Keratinocyte (primary cell): ENCODE measurements around the gene SLC7A11. TPM values are rescaled to one million over a fixed set of nuclear protein-coding genes. Genes with fewer than 3 reads are reported as not detected.

ENCODE experiments used
- DNase-seq: peaks from one replicate; pipeline ENCODE4 v3.0.0-alpha.2; 2011; ENCODE audit warnings: low read depth, missing footprints, low spot score
- FAIRE-seq: peaks from 2 replicates; lab custom pipeline; 2011; peaks lifted over from hg19 to GRCh38; lab: Jason Lieb, UNC
- H2AFZ ChIP-seq: 2 replicates; pipeline ENCODE4 v1.6.0; 2012; ENCODE audit warnings: low read length, control low read depth, inconsistent platforms; ENCODE audit not compliant: control insufficient read depth
- H3K27ac ChIP-seq: 2 replicates; pipeline ENCODE4 v1.5.1; 2011; ENCODE audit warnings: low read length; ENCODE audit not compliant: control insufficient read depth, insufficient read depth
- H3K27me3 ChIP-seq: 3 replicates; pipeline ENCODE4 v1.6.0; 2011; ENCODE audit warnings: low read length; ENCODE audit not compliant: control insufficient read depth, insufficient read depth; ENCODE audit errors: extremely low read depth
- H3K36me3 ChIP-seq, 2 experiments: 2 replicates in 1 of 2; 3 replicates in 1 of 2; pipeline ENCODE4 v1.5.1; 2011; ENCODE audit warnings: low read length in 2 of 2, mild to moderate bottlenecking in 1 of 2; ENCODE audit not compliant: control insufficient read depth in 2 of 2, insufficient read depth in 2 of 2; ENCODE audit errors: extremely low read depth in 1 of 2
- H3K4me1 ChIP-seq: 3 replicates; pipeline ENCODE4 v1.5.1; 2011; ENCODE audit warnings: low read length; ENCODE audit not compliant: control insufficient read depth, insufficient read depth; ENCODE audit errors: extremely low read depth
- H3K4me2 ChIP-seq: 3 replicates; pipeline ENCODE4 v1.6.0; 2011; ENCODE audit warnings: low read depth, low read length; ENCODE audit not compliant: control insufficient read depth, insufficient read depth; ENCODE audit errors: extremely low read depth
- H3K4me3 ChIP-seq, 3 experiments: fragments of 200-600 bp in 1 of 3; sonication (generic) in 1 of 3; 2 replicates in 2 of 3; 3 replicates in 1 of 3; pipeline ENCODE4 v1.5.1; 2011 to 2016; ENCODE audit warnings: low read length in 3 of 3, mild to moderate bottlenecking in 3 of 3, control low read depth in 2 of 3, inconsistent platforms in 1 of 3, low read depth in 1 of 3, mixed read lengths in 1 of 3, mixed run types in 1 of 3, moderate library complexity in 1 of 3; ENCODE audit not compliant: control insufficient read depth in 2 of 3, insufficient read depth in 2 of 3; ENCODE audit errors: extremely low read depth in 1 of 3
- H3K79me2 ChIP-seq: 2 replicates; pipeline ENCODE4 v1.6.0; 2012; ENCODE audit warnings: low read length; ENCODE audit not compliant: control insufficient read depth, insufficient read depth
- H3K9ac ChIP-seq: 3 replicates; pipeline ENCODE4 v1.6.0; 2011; ENCODE audit warnings: low read length; ENCODE audit not compliant: control insufficient read depth, insufficient read depth; ENCODE audit errors: extremely low read depth
- H3K9me1 ChIP-seq: 3 replicates; pipeline ENCODE4 v1.6.0; 2011; ENCODE audit warnings: low read length; ENCODE audit not compliant: control insufficient read depth, insufficient read depth; ENCODE audit errors: extremely low read depth
- H3K9me3 ChIP-seq: 2 replicates; pipeline ENCODE4 v1.5.1; 2012; ENCODE audit warnings: low read depth, low read length; ENCODE audit not compliant: control insufficient read depth
- H4K20me1 ChIP-seq: 3 replicates; pipeline ENCODE4 v1.6.0; 2011; ENCODE audit warnings: low read length; ENCODE audit not compliant: control insufficient read depth, insufficient read depth; ENCODE audit errors: extremely low read depth
- CTCF ChIP-seq, 3 experiments: IDR thresholded peaks in 1 of 3; conservative IDR thresholded peaks in 1 of 3; optimal IDR thresholded peaks in 1 of 3; 2 replicates in 2 of 3; 3 replicates in 1 of 3; pipeline versions ENCODE3 to v1.5.1; 2011; ENCODE audit warnings: low read length in 3 of 3, mild to moderate bottlenecking in 3 of 3, moderate library complexity in 2 of 3, control low read depth in 1 of 3, inconsistent platforms in 1 of 3; ENCODE audit not compliant: insufficient read depth in 2 of 3; ENCODE audit errors: extremely low read depth in 1 of 3
- EZH2 ChIP-seq: IDR thresholded peaks from one replicate; pipeline ENCODE4 v1.6.1; 2012; ENCODE audit warnings: inconsistent platforms, mild to moderate bottlenecking, low read length, moderate library complexity
- dilution Hi-C: fragments of 300-500 bp; cut with MboI; formaldehyde crosslinking; loops from one replicate; pipeline ENCODE4 v1.7.0; 2020; ENCODE audit warnings: low sequenced_read_pairs; ENCODE audit not compliant: extremely low pct_ligation_motif_present
- polyA plus RNA-seq, 5 experiments: library from polyadenylated mRNA; depleted of rRNA in 3 of 5; stranded (reverse) in 3 of 5; stranded (forward) in 1 of 5; unstranded in 1 of 5; fragments of >200 nt; gene quantifications; 1 replicate in 1 of 5; 2 replicates in 3 of 5; 3 replicates in 1 of 5; pipeline versions ENCODE4 v1.2.1 to v1.2.3, GENCODE V29; 2011 to 2012; ENCODE audit warnings: missing spikeins in 2 of 5, low read depth in 1 of 5, low replicate concordance in 1 of 5

Gene SLC7A11
- polyA plus RNA-seq, 1 donor (not counting 4 experiments of a cell fraction or from before 2014, with no cell fraction given), result 8.4 TPM

GRCh38 chr4:138236037-138236436 is 6.1 kb downstream of the SLC7A11 start:
- peaks cover 2 to 6% of the 10 kb centered on the region in 2 experiments for H3K36me3 ChIP-seq
- FAIRE-seq (no peak), DNase-seq (no peak)
- H3K79me2 ChIP-seq, result peaks cover 30% of the 10 kb centered on the region
- no peaks in the 10 kb centered on the region for H4K20me1 ChIP-seq
- TF ChIP-seq CTCF (optimal IDR thresholded peaks at IDR 0.05 in 1 of 3, IDR thresholded peaks at IDR 0.05 in 1 of 3, conservative IDR thresholded peaks at IDR 0.05 in 1 of 3; ENCODE audit: extremely low read depth in 1 of 3, insufficient read depth in 2 of 3, low read length in 3 of 3), result no peak
- TF ChIP-seq EZH2, result no peak
- H3K4me3 ChIP-seq, result peak overlapping the region in 2 of 3 experiments; percentile 0 to 9
- H3K4me1 ChIP-seq, result peaks cover 17% of the 10 kb centered on the region
- H3K27me3 ChIP-seq, result no peaks in the 10 kb centered on the region
- peak overlapping the region; percentile 31 for H3K9ac ChIP-seq
- H3K27ac ChIP-seq, result peak overlapping the region; percentile 86
- no peak overlapping the region for H2AFZ ChIP-seq
- no peaks in the 10 kb centered on the region for H3K9me1 ChIP-seq
- dilution Hi-C loops, result no loop called here
- H3K4me2 ChIP-seq, result peak overlapping the region; percentile 30
- no peaks in the 10 kb centered on the region for H3K9me3 ChIP-seq

- H3K79me2 ChIP-seq, result peaks cover 25% of the 10 kb centered on the region
- no peaks in the 10 kb centered on the region for H3K27me3 ChIP-seq
- peaks cover 2 to 6% of the 10 kb centered on the region in 2 experiments for H3K36me3 ChIP-seq
- peak overlapping the region; percentile 30 for H3K4me2 ChIP-seq
- dilution Hi-C loops, result no loop called here
- H3K4me1 ChIP-seq, result peaks cover 17% of the 10 kb centered on the region
- no peaks in the 10 kb centered on the region for H3K9me1 ChIP-seq
- no peak overlapping the region for H2AFZ ChIP-seq
- no peaks in the 10 kb centered on the region for H3K9me3 ChIP-seq
- peak overlapping the region in 1 of 3 experiments; percentile 9 for H3K4me3 ChIP-seq
- no peaks in the 10 kb centered on the region for H4K20me1 ChIP-seq
- H3K27ac ChIP-seq, result peak overlapping the region; percentile 86
- peak overlapping the region; percentile 31 for H3K9ac ChIP-seq
- peak; percentile 68 for FAIRE-seq
- DNase-seq, result peak; percentile 63
- TF ChIP-seq CTCF (optimal IDR thresholded peaks at IDR 0.05 in 1 of 3, IDR thresholded peaks at IDR 0.05 in 1 of 3, conservative IDR thresholded peaks at IDR 0.05 in 1 of 3; ENCODE audit: extremely low read depth in 1 of 3, insufficient read depth in 2 of 3, low read length in 3 of 3) (no peak), EZH2 (no peak)
Measured at GRCh38 chr4:138235419-138235952, 6.7 kb downstream of the SLC7A11 start.
